HEK293T (cell line): ENCODE data around the gene MMP14.

Experiments used
- ARNT ChIP-seq: fragments of 450-650 bp; IDR thresholded peaks from 2 replicates; pipeline ENCODE4 v1.6.1; 2017; ENCODE audit warnings: mild to moderate bottlenecking
- ELF4 ChIP-seq: fragments of 450-650 bp; IDR thresholded peaks from 2 replicates; pipeline ENCODE4 v1.6.1; 2017; ENCODE audit warnings: antibody characterized with exemption
- FOXM1 ChIP-seq: fragments of 450-650 bp; IDR thresholded peaks from 2 replicates; pipeline ENCODE4 v1.6.1; 2017; ENCODE audit warnings: mild to moderate bottlenecking, borderline replicate concordance
- L3MBTL2 ChIP-seq: fragments of 450-650 bp; conservative IDR thresholded peaks from 2 replicates; pipeline ENCODE4 v1.6.1; 2016; ENCODE audit warnings: mild to moderate bottlenecking
- NFRKB ChIP-seq: fragments of 450-650 bp; IDR thresholded peaks from 2 replicates; pipeline ENCODE4 v1.6.1; 2016; ENCODE audit warnings: mild to moderate bottlenecking, moderate library complexity
- SP1 ChIP-seq: fragments of 450-650 bp; IDR thresholded peaks from 2 replicates; pipeline ENCODE4 v1.6.1; 2017
- SUZ12 ChIP-seq: fragments of 450-650 bp; IDR thresholded peaks from 2 replicates; pipeline ENCODE4 v1.6.1; 2016; ENCODE audit warnings: mild to moderate bottlenecking
- ZNF384 ChIP-seq: fragments of 450-650 bp; IDR thresholded peaks from 2 replicates; pipeline ENCODE4 v1.6.1; 2016
- TF ChIP-seq, protein P1 (sequence below): fragments of 450-650 bp; IDR thresholded peaks from 2 replicates; pipeline ENCODE4 v1.6.1; 2016

GRCh38 chr14:22792158-22792557 lies 44.2 kb upstream of the MMP14 start:
- no peak for TF ChIP-seq SP1
- no peak for TF ChIP-seq ARNT
- no peak for TF ChIP-seq NFRKB
- TF ChIP-seq SUZ12: no peak
- TF ChIP-seq ELF4: no peak
- no peak for TF ChIP-seq ZNF384
- no peak for TF ChIP-seq L3MBTL2
- TF ChIP-seq FOXM1: no peak
- TF ChIP-seq, protein P1, sequence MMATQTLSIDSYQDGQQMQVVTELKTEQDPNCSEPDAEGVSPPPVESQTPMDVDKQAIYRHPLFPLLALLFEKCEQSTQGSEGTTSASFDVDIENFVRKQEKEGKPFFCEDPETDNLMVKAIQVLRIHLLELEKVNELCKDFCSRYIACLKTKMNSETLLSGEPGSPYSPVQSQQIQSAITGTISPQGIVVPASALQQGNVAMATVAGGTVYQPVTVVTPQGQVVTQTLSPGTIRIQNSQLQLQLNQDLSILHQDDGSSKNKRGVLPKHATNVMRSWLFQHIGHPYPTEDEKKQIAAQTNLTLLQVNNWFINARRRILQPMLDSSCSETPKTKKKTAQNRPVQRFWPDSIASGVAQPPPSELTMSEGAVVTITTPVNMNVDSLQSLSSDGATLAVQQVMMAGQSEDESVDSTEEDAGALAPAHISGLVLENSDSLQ: no peak
